Measurements from ENCODE around the gene MIF. TPM values are rescaled to one million over a fixed set of nuclear protein-coding genes. Genes with fewer than 3 reads are reported as not detected.
A peak's percentile ranks its signal among the peaks of the same experiment; 100 is the strongest.

Gene MIF
- total and polyA plus RNA-seq, 2 of the 4 experiments (the other 2 are of a cell fraction), result 123 to 530 TPM

DNA sequence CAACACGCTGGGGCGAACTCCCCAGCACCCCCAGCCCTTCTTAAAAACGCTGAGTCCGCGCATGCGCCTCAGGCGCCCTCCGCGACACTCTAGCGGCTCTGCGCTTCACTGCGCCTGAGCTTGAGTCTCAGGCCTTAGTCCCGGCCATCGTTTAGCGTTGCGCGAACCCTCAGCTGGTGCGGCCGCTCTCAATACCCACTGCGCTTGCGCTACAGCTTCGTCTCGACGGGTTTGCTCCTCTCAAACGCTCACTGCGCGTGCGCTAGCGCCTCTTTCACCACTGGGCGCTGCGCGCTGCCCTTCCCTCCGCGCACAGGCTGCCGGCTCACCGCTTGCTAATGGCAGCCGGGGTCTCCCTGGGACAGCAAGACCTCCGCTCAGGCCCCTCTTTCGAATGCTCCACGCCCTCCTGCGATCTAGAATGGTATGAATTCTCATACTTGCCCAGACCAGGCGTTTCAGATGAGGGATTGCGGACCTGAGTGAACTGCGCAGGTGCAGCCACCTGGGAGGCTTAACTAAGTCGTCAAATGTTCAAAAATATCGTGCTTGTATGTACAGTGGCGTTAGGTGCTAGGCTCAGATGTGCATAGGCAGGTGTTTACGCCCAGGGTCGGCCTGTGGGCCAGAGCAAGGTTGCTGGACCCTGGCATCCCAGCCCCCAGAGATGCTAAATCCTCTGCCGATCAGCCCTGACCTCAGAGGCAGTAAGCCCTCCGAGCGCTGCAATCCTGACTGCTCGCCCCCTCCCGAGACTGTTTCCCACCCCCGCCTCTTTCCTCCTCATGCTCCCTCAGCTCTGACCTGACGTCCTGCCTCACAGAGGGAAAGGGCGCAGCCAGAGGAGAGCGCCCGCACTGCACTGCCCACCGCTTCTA, 36.3 kb upstream of the MIF start, which contains the start of gene SLC2A11:
Gene SLC2A11, plus strand, starts transcription at position 270 of the 878 bp plus-strand sequence. Its CDS starts 125 bp downstream, at position 395.
- H2AK9ac ChIP-seq (replicated peaks; ENCODE audit: low read depth, low read length, poor library complexity), result peak within 1 kb of the TSS; percentile 90
- no peaks in the 10 kb centered on the region for H4K20me1 ChIP-seq (ENCODE audit: insufficient read depth, low read length)
- H3K18ac ChIP-seq (ENCODE audit: low read depth, low read length), result peak within 1 kb of the TSS; percentile 5
- no peak within 1 kb of the TSS for H2BK120ac ChIP-seq (ENCODE audit: low read depth, low read length)
- no peaks in the 10 kb centered on the region for H3K9me3 ChIP-seq (ENCODE audit: control insufficient read depth, insufficient read depth, low read length)
- BruUV-seq (replicated peaks), result no TSS peak
- peak within 1 kb of the TSS; percentile 69 for H3K14ac ChIP-seq (replicated peaks; ENCODE audit: low read depth, low read length)
- CTCF ChIA-PET, result interaction anchor here (1.0 to 1.6 kb wide), 4 partner anchors 8 to 36 kb away, joined by 4 to 6 read pairs (median 5); partner anchors contain the start of gene MIF
- no peaks in the 10 kb centered on the region for H3K36me3 ChIP-seq (ENCODE audit: control insufficient read depth, insufficient read depth, low read length)
- H3K4me1 ChIP-seq (ENCODE audit: control insufficient read depth, insufficient read depth, low read length), result peaks cover 10% of the 10 kb centered on the region
- H3K9me1 ChIP-seq (ENCODE audit: insufficient read depth, low read length), result no peaks in the 10 kb centered on the region
- intact Hi-C loops (cut with micrococcal nuclease), result no loop called here
- peak within 1 kb of the TSS; percentile 84 for H3K4me2 ChIP-seq (ENCODE audit: low read depth, low read length)
- peak within 1 kb of the TSS; percentile 70 to 93 for H4K8ac ChIP-seq (ENCODE audit: low read depth in 2 of 2, low read length in 2 of 2)
- H3K56ac ChIP-seq (ENCODE audit: extremely low read depth, insufficient read depth, low read length), result peak within 1 kb of the TSS; percentile 5; the same call in 1 of the 2 replicates
- H2AK5ac ChIP-seq (ENCODE audit: low read depth, low read length), result peak within 1 kb of the TSS; percentile 81
- POLR2A ChIA-PET (ENCODE audit: unreplicated experiment), result interaction anchor here (0.5 to 0.7 kb wide), 6 partner anchors 14 to 359 kb away, joined by 3 to 7 read pairs (median 4); no protein-coding TSS in a partner anchor
- ATAC-seq (ENCODE audit: low read depth) (peak; percentile 96), DNase-seq (peak; percentile 97)
- no peak within 1 kb of the TSS for H2BK15ac ChIP-seq (ENCODE audit: low read depth, low read length)
- H2BK20ac ChIP-seq (ENCODE audit: low read depth, low read length), result no peak within 1 kb of the TSS
- dilution Hi-C loops (cut with HindIII; ENCODE audit: low sequenced_read_pairs, unreplicated experiment), result no loop called here
- H3K4me3 ChIP-seq (ENCODE audit: insufficient read depth, low read depth, low read length), result peak within 1 kb of the TSS; percentile 55
- peak within 1 kb of the TSS; percentile 51 for H4K91ac ChIP-seq (ENCODE audit: insufficient read depth, low read depth, low read length)
- H3K4ac ChIP-seq (ENCODE audit: low read depth, low read length), result peak within 1 kb of the TSS; percentile 81
- H3K23ac ChIP-seq (ENCODE audit: low read depth, low read length), result peak within 1 kb of the TSS; percentile 90; the same call in 1 of the 2 replicates
- in situ Hi-C loops (cut with MboI; ENCODE audit: low sequenced_read_pairs), result loop anchor here (10.0 kb wide), 1 partner anchor 233 kb away; no protein-coding TSS in a partner anchor
- peak within 1 kb of the TSS; percentile 57 for H3K27ac ChIP-seq (ENCODE audit: insufficient read depth, low read length)
- H3K9ac ChIP-seq (ENCODE audit: low read depth, low read length), result peak within 1 kb of the TSS; percentile 59
- H3K79me1 ChIP-seq (ENCODE audit: low read depth in 1 of 2, low read length in 2 of 2), result peaks cover 0 to 16% of the 10 kb centered on the region in 2 experiments; a peak in 1 of 4 replicates
- H4K5ac ChIP-seq (ENCODE audit: low read depth, low read length), result peak within 1 kb of the TSS; percentile 68
- WGBS, 2 experiments (ENCODE audit: extremely low coverage in 2 of 2, insufficient read length in 1 of 2), result 0% methylated on average over 30 of the region's 60 CpGs; no CpG with 5 or more reads in 1 of the 2 experiments
- H2BK5ac ChIP-seq (ENCODE audit: low read depth, low read length, poor library complexity, severe bottlenecking), result peak within 1 kb of the TSS; percentile 44
- no peaks in the 10 kb centered on the region for H3K27me3 ChIP-seq (ENCODE audit: control insufficient read depth, insufficient read depth, low read length)
- peak within 1 kb of the TSS; percentile 99 for H2AFZ ChIP-seq (replicated peaks; ENCODE audit: low read length, poor library complexity)
- TF ChIP-seq SMC3 (IDR thresholded peaks at IDR 0.05; ENCODE audit: low read depth, low read length) (0 out of 2 replicates have a peak, but pooled peaks have one; percentile 8), POLR2A (IDR thresholded peaks at IDR 0.05; ENCODE audit: low read depth, low read length) (no peak), CHD1 (IDR thresholded peaks at IDR 0.05; ENCODE audit: low read depth, low read length) (no peak), MAZ (IDR thresholded peaks at IDR 0.05; ENCODE audit: borderline replicate concordance, low read depth, low read length) (no peak), BHLHE40 (IDR thresholded peaks at IDR 0.05; ENCODE audit: low read depth, low read length) (peak; percentile 8; the same call in 1 of the 2 replicates), MAFK (IDR thresholded peaks at IDR 0.05; ENCODE audit: low read depth, low read length) (no peak), MXI1 (IDR thresholded peaks at IDR 0.05; ENCODE audit: borderline replicate concordance, low read depth, low read length) (no peak; the same call in 1 of the 2 replicates), FOS (IDR thresholded peaks at IDR 0.05; ENCODE audit: low read depth, low read length) (no peak), RCOR1 (IDR thresholded peaks at IDR 0.05; ENCODE audit: insufficient replicate concordance, low read length) (no peak), NFE2L2 (IDR thresholded peaks at IDR 0.05; ENCODE audit: low read depth, low read length) (no peak), CEBPB (IDR thresholded peaks at IDR 0.05; ENCODE audit: low read depth, low read length) (peak; percentile 22; the same call in 1 of the 2 replicates), RFX5 (IDR thresholded peaks at IDR 0.05; ENCODE audit: low read depth, low read length) (no peak), ELK1 (IDR thresholded peaks at IDR 0.05; ENCODE audit: borderline replicate concordance, low read depth, low read length) (no peak)
- TF ChIP-seq, protein P1, sequence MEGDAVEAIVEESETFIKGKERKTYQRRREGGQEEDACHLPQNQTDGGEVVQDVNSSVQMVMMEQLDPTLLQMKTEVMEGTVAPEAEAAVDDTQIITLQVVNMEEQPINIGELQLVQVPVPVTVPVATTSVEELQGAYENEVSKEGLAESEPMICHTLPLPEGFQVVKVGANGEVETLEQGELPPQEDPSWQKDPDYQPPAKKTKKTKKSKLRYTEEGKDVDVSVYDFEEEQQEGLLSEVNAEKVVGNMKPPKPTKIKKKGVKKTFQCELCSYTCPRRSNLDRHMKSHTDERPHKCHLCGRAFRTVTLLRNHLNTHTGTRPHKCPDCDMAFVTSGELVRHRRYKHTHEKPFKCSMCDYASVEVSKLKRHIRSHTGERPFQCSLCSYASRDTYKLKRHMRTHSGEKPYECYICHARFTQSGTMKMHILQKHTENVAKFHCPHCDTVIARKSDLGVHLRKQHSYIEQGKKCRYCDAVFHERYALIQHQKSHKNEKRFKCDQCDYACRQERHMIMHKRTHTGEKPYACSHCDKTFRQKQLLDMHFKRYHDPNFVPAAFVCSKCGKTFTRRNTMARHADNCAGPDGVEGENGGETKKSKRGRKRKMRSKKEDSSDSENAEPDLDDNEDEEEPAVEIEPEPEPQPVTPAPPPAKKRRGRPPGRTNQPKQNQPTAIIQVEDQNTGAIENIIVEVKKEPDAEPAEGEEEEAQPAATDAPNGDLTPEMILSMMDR (conservative IDR thresholded peaks at IDR 0.05; ENCODE audit: low read depth, low read length), result peak; percentile 31; the same call in 1 of the 2 replicates
